GM12892 (cell line): ENCODE results near the gene RNPEP.

Experiments
- POLR2A ChIP-seq: IDR thresholded peaks from 2 replicates; pipeline ENCODE4 v1.6.1; 2011; ENCODE audit warnings: low read depth, low read length, control low read depth
- POLR2AphosphoS5 ChIP-seq: IDR thresholded peaks from 2 replicates; pipeline ENCODE4 v1.6.1; 2011; ENCODE audit warnings: low read depth, low read length, control low read depth

DNA sequence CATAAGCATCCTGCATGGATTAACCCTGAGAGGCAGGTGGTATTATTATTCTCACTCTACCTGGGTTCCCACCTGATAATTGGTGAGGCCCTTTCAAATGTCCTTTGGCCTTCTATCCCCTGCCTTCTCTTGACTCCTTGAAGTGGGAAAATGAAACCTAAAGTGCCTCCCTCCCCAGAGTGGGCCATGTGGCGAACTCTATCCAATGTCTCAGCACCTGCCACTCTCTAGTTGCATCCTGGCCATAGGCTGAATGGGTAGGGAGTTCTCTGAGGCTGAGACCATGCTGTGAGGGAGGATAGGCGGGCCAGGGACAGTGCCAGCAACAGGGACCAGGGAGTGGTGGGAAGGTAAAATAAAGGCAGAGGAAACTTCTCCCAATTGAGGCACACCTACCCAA is 63.3 kb downstream of the RNPEP start:
- TF ChIP-seq POLR2AphosphoS5: no peak
- TF ChIP-seq POLR2A: no peak
